Measurements from ENCODE around the gene IGFBP4. TPM values are rescaled to one million over a fixed set of nuclear protein-coding genes. Genes with fewer than 3 reads are reported as not detected.

The IGFBP4 gene
- total and polyA plus RNA-seq, 2 donors from 2014 or later = 545 to 743 TPM

- Histone ChIP-seq H3K4me1 (ENCODE audit: control insufficient read depth in 2 of 3, insufficient read depth in 2 of 3, low read depth in 1 of 3, low read length in 3 of 3) (peaks cover 3 to 12% (median 11%) of the 10 kb centered on the region in 3 donors), H3K36me3 (ENCODE audit: control insufficient read depth in 2 of 3, insufficient read depth in 3 of 3, low read length in 3 of 3) (peaks cover 0 to 6% (median 3%) of the 10 kb centered on the region in 3 donors), H3K27me3 (ENCODE audit: control insufficient read depth, insufficient read depth, low read length) (no peaks in the 10 kb centered on the region), H3K9me3 (ENCODE audit: control insufficient read depth in 2 of 3, insufficient read depth in 1 of 3, low read length in 3 of 3) (no peaks in the 10 kb centered on the region), H3K27ac (ENCODE audit: low read depth in 2 of 2, low read length in 2 of 2) (peak overlapping the region; percentile 91 to 96), H3K4me3 (ENCODE audit: low read length in 3 of 3) (peak overlapping the region in 2 of 3 donors; percentile 63 to 65), H3K9ac (ENCODE audit: low read length in 3 of 3) (peak overlapping the region in 2 of 3 donors; percentile 55 to 73)
- intact Hi-C loops (cut with DNase I) = loop anchor here (10.0 kb wide), 1 partner anchor 92 kb away; no protein-coding TSS in a partner anchor
- DNase-seq (peak in 2 of 5 donors; percentile 57 to 86), FAIRE-seq (no peak)
- no peak for TF ChIP-seq CTCF (IDR thresholded peaks at IDR 0.05; ENCODE audit: borderline replicate concordance, extremely low read depth, insufficient read depth)
Observed at GRCh38 chr17:40442392-40443195, 656 bp upstream of the IGFBP4 start.

- peak in 2 of 5 donors; percentile 32 to 42 for DNase-seq
- H3K4me1 ChIP-seq (ENCODE audit: control insufficient read depth in 2 of 3, insufficient read depth in 2 of 3, low read depth in 1 of 3, low read length in 3 of 3) = peaks cover 3 to 28% (median 27%) of the 10 kb centered on the region in 3 donors
- H3K27me3 ChIP-seq (ENCODE audit: control insufficient read depth, insufficient read depth, low read length) = no peaks in the 10 kb centered on the region
- H3K4me3 ChIP-seq (ENCODE audit: low read length in 3 of 3) = peak overlapping the region; percentile 66 to 95 (median 83)
- intact Hi-C loops (cut with DNase I) = loop anchor here (10.0 kb wide), 1 partner anchor 91 kb away; no protein-coding TSS in a partner anchor
- H3K9ac ChIP-seq (ENCODE audit: low read length in 3 of 3) = peak overlapping the region; percentile 75 to 99 (median 95)
- TF ChIP-seq CTCF (IDR thresholded peaks at IDR 0.05; ENCODE audit: borderline replicate concordance, extremely low read depth, insufficient read depth) = no peak
- H3K36me3 ChIP-seq (ENCODE audit: control insufficient read depth in 2 of 3, insufficient read depth in 3 of 3, low read length in 3 of 3) = peaks cover 0 to 12% (median 3%) of the 10 kb centered on the region in 3 donors
- no peaks in the 10 kb centered on the region for H3K9me3 ChIP-seq (ENCODE audit: control insufficient read depth in 2 of 3, insufficient read depth in 1 of 3, low read length in 3 of 3)
- FAIRE-seq = no peak
- peak overlapping the region; percentile 91 to 96 for H3K27ac ChIP-seq (ENCODE audit: low read depth in 2 of 2, low read length in 2 of 2)
Observed at GRCh38 chr17:40443988-40444899, 994 bp downstream of the IGFBP4 start.

GRCh38 chr17:40445751-40446468, 2.7 kb downstream of the IGFBP4 start:
- Histone ChIP-seq H3K9ac (ENCODE audit: low read length in 3 of 3) (peak overlapping the region in 2 of 3 donors; percentile 88 to 99), H3K4me3 (ENCODE audit: low read length in 3 of 3) (peak overlapping the region; percentile 27 to 95 (median 66)), H3K36me3 (ENCODE audit: control insufficient read depth in 2 of 3, insufficient read depth in 3 of 3, low read length in 3 of 3) (peaks cover 0 to 12% (median 3%) of the 10 kb centered on the region in 3 donors), H3K27ac (ENCODE audit: low read depth in 2 of 2, low read length in 2 of 2) (peak overlapping the region; percentile 93 to 96), H3K4me1 (ENCODE audit: control insufficient read depth in 2 of 3, insufficient read depth in 2 of 3, low read depth in 1 of 3, low read length in 3 of 3) (peaks cover 6 to 42% (median 28%) of the 10 kb centered on the region in 3 donors), H3K27me3 (ENCODE audit: control insufficient read depth, insufficient read depth, low read length) (no peaks in the 10 kb centered on the region), H3K9me3 (ENCODE audit: control insufficient read depth in 2 of 3, insufficient read depth in 1 of 3, low read length in 3 of 3) (no peaks in the 10 kb centered on the region)
- no peak for TF ChIP-seq CTCF (IDR thresholded peaks at IDR 0.05; ENCODE audit: borderline replicate concordance, extremely low read depth, insufficient read depth)
- intact Hi-C loops (cut with DNase I) = loop anchor here (10.0 kb wide), 1 partner anchor 89 kb away; no protein-coding TSS in a partner anchor
- FAIRE-seq = no peak
- DNase-seq = no peak
